GM18505 (cell line): ENCODE results near the gene TSC1.

Source experiments
- ATAC-seq: cut with Tn5 transposase; IDR thresholded peaks from one replicate; pipeline ENCODE4 v1.9.1; 2021; ENCODE audit not compliant: unreplicated experiment
- POLR2A ChIP-seq: IDR thresholded peaks from 4 replicates; pipeline ENCODE4 v1.6.1; 2011; ENCODE audit warnings: borderline replicate concordance; ENCODE audit not compliant: insufficient read depth, insufficient read length; ENCODE audit errors: extremely low read depth

Gene TSC1

GRCh38 chr9:132881826-132882225 is 62.6 kb downstream of the TSC1 start:
- no peak for ATAC-seq
- no peak for TF ChIP-seq POLR2A

DNA sequence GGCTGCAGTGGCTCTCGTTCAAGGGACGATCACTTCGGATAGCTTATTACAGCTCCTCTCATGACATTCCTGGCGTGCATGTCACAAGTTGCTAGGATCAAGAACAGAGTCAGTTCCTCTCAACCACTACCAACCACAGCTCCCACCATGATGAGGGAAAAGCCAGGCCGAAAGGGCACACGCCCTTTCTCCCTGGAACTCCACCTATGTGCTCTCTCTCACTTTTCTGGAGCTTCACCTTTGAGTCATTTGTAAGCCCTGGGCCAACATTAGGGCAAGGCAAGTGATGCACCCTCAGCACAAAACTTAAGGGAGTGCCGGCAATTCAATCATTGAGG is 64.1 kb downstream of the TSC1 start:
- no peak for TF ChIP-seq POLR2A
- no peak for ATAC-seq

DNA sequence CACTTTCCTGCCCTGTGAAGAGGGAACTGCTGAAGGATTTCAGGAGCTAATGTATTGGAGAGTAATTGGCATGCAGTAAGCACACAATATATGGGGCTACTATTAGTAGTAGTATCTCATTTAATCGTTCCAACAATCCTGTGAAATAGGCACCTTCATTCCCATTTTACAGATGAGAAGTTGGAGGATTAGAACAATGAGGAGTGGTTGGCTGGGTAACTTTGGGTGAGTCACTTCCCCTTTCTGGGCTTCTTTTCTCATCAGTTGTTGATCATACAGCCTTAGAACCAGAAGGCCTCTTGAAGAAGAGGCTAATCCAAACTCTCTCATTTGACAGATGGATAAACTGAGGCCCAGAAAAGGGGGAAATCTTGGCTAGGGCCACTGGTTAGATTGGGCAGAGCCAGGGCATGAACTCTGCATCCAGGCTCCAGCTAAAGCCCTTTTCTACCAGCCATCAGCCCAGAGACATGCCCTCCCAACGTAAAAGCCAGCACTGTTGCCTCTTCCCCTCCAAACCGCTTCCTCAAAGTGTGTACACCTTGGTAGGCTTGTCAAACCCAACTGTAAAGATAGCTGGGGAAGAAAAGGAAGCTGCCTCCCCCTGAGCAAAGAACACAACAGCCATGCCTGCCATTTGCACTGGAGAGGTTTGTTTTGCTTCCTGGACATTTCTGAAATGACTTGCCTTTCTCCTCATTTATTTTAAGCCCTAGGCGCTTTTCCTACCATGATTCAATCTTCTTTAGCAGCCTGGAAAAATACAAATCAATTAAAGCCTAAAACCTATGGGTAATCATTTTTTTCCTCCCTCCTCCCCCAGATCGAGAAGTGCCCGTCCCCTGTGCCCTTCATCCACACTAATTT is 64.7 kb downstream of the TSC1 start:
- TF ChIP-seq POLR2A: no peak
- ATAC-seq: no peak

- TF ChIP-seq POLR2A: no peak
- no peak for ATAC-seq
Measured at GRCh38 chr9:132878695-132879456, 65.5 kb downstream of the TSC1 start, which contains the start of gene SPACA9. Gene SPACA9, plus strand, starts transcription at chr9:132878898. Its CDS starts 5,050 bp downstream, at chr9:132883948.

- peak; percentile 51 for TF ChIP-seq POLR2A
- peak; percentile 73 for ATAC-seq
Measured at GRCh38 chr9:132877824-132878694, 66.4 kb downstream of the TSC1 start, which contains the start of gene AK8. Gene AK8, minus strand, starts transcription at chr9:132878284. Its CDS starts 29 bp downstream, at chr9:132878255.

GRCh38 chr9:132877458-132877823 is 67.0 kb downstream of the TSC1 start:
- no peak for ATAC-seq
- no peak for TF ChIP-seq POLR2A

DNA sequence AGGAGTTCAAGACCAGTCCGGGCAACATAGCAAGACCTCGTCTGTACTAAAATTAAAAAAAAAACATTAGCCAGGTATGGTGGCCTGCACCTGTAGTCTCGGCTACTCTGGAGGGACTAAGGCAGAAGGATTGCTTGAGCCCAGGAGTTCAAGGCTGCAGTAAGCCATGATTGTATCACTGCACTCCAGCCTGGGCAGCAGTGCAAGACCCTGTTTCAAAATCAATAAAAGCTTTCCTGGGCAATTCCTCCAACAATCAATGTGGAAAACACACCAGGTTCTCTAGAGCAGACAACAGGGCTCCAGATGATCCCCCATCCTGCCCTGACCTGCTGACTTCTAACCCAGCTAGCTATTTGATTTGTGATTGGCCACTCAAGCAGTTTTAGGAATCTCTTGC is 67.6 kb downstream of the TSC1 start:
- ATAC-seq: no peak
- no peak for TF ChIP-seq POLR2A

DNA sequence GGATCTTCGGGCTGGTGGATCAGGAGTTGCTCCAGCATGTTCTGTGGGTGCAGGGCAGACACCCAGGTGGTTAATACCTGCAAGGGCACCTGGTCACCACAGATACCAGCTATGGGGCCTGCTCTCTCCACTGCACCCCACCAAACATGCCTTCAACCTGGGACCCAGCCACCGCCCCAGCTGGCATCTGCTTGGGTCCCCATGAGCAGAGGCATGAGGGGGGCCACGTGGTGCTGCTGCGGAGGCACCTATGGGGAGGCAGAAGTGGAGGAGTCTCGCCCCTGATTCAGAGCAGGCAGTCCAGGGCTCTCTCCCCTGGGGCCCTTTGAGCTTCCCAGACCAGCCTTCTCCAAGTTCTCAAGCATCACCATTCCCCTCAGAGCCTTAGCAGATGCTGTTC is 69.3 kb downstream of the TSC1 start:
- no peak for TF ChIP-seq POLR2A
- no peak for ATAC-seq

DNA sequence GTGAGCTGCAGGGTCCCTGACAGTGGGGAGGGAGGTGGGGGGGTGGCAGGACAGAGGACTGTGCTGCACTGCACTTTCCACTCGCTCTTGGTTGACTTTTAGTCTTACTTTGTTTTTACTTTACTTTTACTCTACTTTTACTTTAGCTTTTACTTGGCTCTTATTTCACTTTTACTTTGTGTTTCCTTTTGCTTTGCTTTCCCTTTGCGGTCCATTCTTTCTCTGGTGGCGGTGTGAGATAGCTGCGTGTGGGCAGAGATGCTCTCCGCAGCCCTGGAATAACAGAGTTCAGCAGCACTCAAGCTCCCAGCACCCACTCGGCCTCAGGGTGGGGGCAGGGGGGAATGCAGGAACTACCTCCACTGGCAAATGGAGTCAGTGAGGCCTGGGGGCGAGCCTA is 71.0 kb downstream of the TSC1 start:
- no peak for ATAC-seq
- no peak for TF ChIP-seq POLR2A

DNA sequence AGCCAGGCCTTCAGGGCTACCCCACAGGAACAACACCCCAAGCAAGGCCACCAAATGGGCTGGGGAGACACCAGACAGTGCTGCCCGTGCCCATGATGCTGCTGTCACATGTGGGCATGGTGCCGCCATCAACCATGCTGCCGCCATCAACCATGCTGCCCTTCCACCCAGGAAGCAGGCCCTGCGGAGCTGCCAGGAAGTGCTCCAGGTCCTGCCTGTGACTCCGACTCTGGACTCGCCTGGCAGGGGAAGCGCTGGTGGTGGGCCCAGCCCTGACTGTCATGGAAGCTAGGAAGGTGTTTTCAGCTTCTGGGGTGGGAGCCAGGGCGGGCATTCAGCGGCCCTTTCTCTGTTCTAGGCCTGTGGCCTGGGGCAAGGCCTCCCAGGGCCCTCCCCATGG is 75.2 kb downstream of the TSC1 start:
- no peak for ATAC-seq
- TF ChIP-seq POLR2A: no peak

GRCh38 chr9:132866898-132867297 is 77.5 kb downstream of the TSC1 start:
- no peak for TF ChIP-seq POLR2A
- no peak for ATAC-seq

DNA sequence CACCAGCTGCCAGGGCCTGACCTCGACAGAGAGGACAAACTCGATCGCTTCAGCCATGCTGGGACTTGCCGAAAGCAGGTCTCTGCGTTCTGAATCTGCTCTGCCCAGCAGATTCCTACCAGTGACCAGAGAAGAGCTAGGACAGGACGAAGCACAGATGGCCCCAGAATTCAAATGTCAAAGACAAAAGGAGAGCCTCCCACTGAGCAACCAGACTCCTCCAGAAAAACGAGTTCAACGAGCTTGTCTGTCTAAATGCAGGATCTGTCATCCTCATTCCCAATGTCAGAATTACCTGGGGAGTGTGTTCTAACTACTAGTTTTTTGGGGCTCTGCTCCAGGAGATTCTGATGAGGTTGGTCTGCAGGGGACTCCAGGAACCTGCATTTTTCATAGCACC is 79.7 kb downstream of the TSC1 start:
- no peak for TF ChIP-seq POLR2A
- ATAC-seq: no peak

DNA sequence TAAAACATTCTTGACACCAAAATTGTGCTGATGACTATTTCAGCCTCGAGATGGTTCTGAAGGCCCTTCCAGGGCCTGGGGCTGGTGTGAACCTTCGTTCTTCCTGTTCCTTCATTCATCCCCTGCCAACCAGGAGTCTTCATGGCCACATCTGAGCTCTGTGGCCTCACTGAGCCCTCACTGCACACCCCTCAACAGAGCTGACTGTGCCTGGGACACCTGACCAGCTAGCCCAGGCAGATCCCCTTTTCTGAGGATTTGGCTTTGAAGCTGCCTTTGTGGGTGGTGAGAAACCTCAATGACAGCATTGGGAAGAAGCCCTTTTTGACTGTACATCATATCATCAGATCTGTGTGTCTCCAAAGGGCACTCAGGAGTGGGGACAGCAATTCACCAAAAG is 80.1 kb downstream of the TSC1 start:
- no peak for TF ChIP-seq POLR2A
- no peak for ATAC-seq

DNA sequence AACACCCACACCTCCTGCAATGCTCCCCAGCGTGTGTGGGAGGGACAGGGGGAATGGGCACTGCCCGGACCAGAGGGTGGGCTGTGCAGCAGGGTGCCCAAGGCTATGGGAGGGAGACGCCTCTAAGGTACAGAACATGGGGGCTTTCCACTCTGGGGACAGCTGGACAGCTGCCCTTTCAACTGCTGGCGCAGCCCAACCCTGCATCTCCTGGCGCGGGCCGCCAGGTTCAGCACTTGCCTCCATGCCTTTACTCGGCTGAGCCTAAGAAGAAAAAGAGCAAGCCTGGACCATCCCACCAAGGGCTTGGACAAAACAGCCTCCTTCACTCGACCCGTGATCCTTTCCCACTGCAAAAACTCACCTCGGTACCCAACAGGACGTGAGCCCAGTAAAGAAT is 81.3 kb downstream of the TSC1 start:
- TF ChIP-seq POLR2A: no peak
- ATAC-seq: no peak

GRCh38 chr9:132862533-132862932 is 81.9 kb downstream of the TSC1 start:
- TF ChIP-seq POLR2A: no peak
- no peak for ATAC-seq
